Left ventricle myocardium inferior (tissue), 1 donor: ENCODE measurements around the gene FAM89A. TPM values are rescaled to one million over a fixed set of nuclear protein-coding genes. Genes with fewer than 3 reads are reported as not detected.

Source experiments
- DNase-seq: peaks from one replicate; pipeline ENCODE4 v3.0.0-alpha.2; 2020
- H3K27ac ChIP-seq: fragments of 200-600 bp; replicated peaks from 2 replicates; pipeline ENCODE4 v1.8.0; 2021
- H3K27me3 ChIP-seq: fragments of 200-600 bp; 2 replicates; pipeline ENCODE4 v1.8.0; 2021; ENCODE audit warnings: low read depth
- H3K36me3 ChIP-seq: fragments of 200-600 bp; 2 replicates; pipeline ENCODE4 v1.8.0; 2021
- H3K4me1 ChIP-seq: fragments of 200-600 bp; 2 replicates; pipeline ENCODE4 v1.8.0; 2021
- H3K4me3 ChIP-seq: fragments of 200-600 bp; 2 replicates; pipeline ENCODE4 v1.8.0; 2021; ENCODE audit warnings: mild to moderate bottlenecking, moderate library complexity
- H3K9me3 ChIP-seq: fragments of 200-600 bp; replicated peaks from 2 replicates; pipeline ENCODE4 v1.8.0; 2021
- intact Hi-C: fragments of 100-400 bp; cut with micrococcal nuclease; formaldehyde crosslinking; loops from one replicate; pipeline ENCODE4 v1.11.0; 2022
- total RNA-seq: library from RNA; stranded (reverse); fragmentation: NEBNext Ultra II Directional; extraction: Animal tissue kit (Norgen Biotek cat#: 25700); gene quantifications from one replicate; pipeline ENCODE4 v1.2.1, GENCODE V29; 2021
- TF ChIP-seq, protein P1 (sequence below): fragments of 200-600 bp; IDR thresholded peaks from 2 replicates; pipeline ENCODE4 v1.8.0; 2021; ENCODE audit warnings: antibody characterized with exemption, mild to moderate bottlenecking, borderline replicate concordance
- donor health status: DM: no; HTN: yes; CAD: no; lungs with severe emphysema.

FAM89A gene
- total RNA-seq, 1 donor from 2014 or later: 6.5 TPM

DNA sequence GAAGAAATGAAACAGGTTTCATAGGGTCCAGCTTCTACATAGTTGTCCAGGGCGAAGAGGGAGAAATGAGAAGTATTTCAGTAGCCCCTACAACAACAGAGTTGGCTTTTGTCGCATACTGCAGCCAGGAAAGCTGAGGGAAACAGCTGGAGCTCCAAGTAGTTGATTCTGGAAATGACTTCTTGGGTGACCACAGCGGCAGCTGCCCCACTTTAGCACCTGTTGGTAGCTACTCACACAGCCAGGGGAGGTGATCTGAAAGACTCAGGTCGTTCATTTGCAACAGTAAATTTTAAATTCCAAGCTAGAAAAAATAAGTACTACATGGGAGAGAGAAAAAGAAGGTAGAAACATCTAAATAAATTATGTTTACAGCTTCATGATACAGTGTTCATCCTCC lies 63.7 kb downstream of the FAM89A start:
- H3K36me3 ChIP-seq: peaks cover 12% of the 10 kb centered on the region
- TF ChIP-seq, protein P1, sequence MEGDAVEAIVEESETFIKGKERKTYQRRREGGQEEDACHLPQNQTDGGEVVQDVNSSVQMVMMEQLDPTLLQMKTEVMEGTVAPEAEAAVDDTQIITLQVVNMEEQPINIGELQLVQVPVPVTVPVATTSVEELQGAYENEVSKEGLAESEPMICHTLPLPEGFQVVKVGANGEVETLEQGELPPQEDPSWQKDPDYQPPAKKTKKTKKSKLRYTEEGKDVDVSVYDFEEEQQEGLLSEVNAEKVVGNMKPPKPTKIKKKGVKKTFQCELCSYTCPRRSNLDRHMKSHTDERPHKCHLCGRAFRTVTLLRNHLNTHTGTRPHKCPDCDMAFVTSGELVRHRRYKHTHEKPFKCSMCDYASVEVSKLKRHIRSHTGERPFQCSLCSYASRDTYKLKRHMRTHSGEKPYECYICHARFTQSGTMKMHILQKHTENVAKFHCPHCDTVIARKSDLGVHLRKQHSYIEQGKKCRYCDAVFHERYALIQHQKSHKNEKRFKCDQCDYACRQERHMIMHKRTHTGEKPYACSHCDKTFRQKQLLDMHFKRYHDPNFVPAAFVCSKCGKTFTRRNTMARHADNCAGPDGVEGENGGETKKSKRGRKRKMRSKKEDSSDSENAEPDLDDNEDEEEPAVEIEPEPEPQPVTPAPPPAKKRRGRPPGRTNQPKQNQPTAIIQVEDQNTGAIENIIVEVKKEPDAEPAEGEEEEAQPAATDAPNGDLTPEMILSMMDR: no peak
- no peaks in the 10 kb centered on the region for H3K9me3 ChIP-seq
- intact Hi-C loops: no loop called here
- H3K27me3 ChIP-seq: no peaks in the 10 kb centered on the region
- no peak overlapping the region for H3K4me3 ChIP-seq
- H3K27ac ChIP-seq: no peak overlapping the region
- no peak for DNase-seq
- H3K4me1 ChIP-seq: peaks cover 37% of the 10 kb centered on the region

DNA sequence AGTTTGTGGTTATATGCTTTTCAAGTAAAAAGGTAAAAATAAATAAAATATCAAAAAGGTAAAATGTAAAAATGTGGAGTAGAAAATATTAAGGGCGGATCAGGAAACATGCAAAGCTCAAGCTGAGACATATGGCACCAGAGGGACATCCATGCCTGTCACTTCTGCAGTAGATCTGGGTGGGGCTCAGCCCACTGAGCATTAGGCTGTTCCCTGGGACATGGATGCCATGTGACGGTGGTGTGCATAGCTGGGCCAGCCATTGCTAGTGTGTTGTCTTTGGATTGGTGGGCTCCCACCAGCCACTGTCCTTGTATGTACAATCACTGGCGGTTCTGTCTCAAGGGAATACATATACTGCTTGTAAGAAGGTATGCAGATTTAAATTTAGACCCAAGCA lies 64.4 kb downstream of the FAM89A start:
- Histone ChIP-seq H3K27me3 (no peaks in the 10 kb centered on the region), H3K36me3 (peaks cover 6% of the 10 kb centered on the region), H3K4me1 (peaks cover 37% of the 10 kb centered on the region), H3K27ac (no peak overlapping the region), H3K9me3 (no peaks in the 10 kb centered on the region), H3K4me3 (no peak overlapping the region)
- intact Hi-C loops: no loop called here
- TF ChIP-seq, protein P1: no peak
- DNase-seq: no peak

DNA sequence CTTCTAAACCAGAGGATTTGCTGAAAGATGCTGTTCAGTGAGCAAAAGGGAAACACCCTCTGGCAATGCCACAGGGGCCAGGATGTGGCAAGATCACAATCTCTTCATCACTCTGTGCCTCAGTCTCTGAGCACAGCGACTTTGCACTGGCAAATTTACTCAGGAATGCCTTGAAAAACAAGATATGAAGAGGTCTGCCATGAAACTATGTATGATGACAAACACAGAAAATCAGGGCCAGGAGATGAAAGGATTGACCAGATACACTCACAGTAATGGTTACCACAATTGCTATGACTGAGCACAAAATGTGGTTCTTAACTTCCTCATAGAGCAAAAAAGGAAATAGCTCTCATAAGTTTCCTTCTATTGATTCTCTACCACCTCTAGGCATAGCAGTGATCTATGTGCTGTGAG lies 67.2 kb downstream of the FAM89A start:
- peaks cover 18% of the 10 kb centered on the region for H3K4me1 ChIP-seq
- no peak for DNase-seq
- no peak overlapping the region for H3K27ac ChIP-seq
- TF ChIP-seq, protein P1: no peak
- H3K9me3 ChIP-seq: no peaks in the 10 kb centered on the region
- intact Hi-C loops: no loop called here
- H3K4me3 ChIP-seq: no peak overlapping the region
- peaks cover 6% of the 10 kb centered on the region for H3K36me3 ChIP-seq
- H3K27me3 ChIP-seq: no peaks in the 10 kb centered on the region

DNA sequence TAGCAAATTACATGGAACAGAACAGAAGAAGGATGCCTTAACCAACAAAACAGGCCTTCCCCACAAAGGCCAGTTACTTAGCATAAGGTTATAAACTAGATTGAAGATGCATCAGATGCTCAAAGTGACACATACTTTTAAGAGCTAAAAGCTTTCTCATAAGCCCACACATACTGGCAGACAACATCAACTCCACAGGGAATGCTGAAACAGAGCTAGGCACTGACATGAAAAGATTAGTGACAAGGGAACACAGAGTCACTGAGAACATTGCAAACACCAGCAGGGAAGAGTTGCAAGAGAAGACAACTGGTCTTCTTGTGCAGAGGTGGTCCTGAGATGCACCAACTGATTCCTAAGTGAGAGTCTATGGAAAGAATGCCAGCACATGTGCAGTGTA lies 68.3 kb downstream of the FAM89A start:
- Histone ChIP-seq H3K9me3 (no peaks in the 10 kb centered on the region), H3K27ac (no peak overlapping the region), H3K4me3 (no peak overlapping the region), H3K27me3 (no peaks in the 10 kb centered on the region), H3K36me3 (peaks cover 6% of the 10 kb centered on the region), H3K4me1 (peaks cover 7% of the 10 kb centered on the region)
- TF ChIP-seq, protein P1: no peak
- intact Hi-C loops: no loop called here
- DNase-seq: no peak

DNA sequence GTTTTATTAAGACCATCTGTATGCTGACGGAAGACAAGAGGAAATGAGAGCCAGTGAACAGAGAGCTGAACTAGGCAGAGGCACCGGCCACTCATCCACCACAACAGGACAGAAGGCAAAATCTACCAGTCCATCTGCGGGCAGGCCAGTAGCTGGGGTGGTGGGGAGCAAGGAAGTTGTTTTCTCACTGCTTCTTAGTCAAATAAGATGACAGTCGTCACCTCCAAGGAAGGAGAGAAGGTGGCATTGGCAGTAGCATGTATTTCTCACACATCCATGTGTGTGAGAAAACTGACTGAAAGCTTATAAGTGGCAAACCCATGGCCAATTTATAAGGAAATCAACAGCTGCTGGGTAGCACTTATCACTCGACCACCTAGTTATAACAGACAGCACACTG lies 69.6 kb downstream of the FAM89A start:
- intact Hi-C loops: no loop called here
- H3K27ac ChIP-seq: no peak overlapping the region
- H3K4me3 ChIP-seq: no peak overlapping the region
- H3K4me1 ChIP-seq: no peaks in the 10 kb centered on the region
- H3K27me3 ChIP-seq: no peaks in the 10 kb centered on the region
- TF ChIP-seq, protein P1: no peak
- H3K9me3 ChIP-seq: no peaks in the 10 kb centered on the region
- H3K36me3 ChIP-seq: no peaks in the 10 kb centered on the region
- DNase-seq: no peak

Other genes with a start within 250 kb of the FAM89A start
- gene C1orf198, start 171.7 kb downstream of the FAM89A start, total RNA-seq: 32.7 TPM
- gene TTC13, start 61.4 kb downstream of the FAM89A start, total RNA-seq: 6.7 TPM
- gene ARV1, start 61.2 kb downstream of the FAM89A start, total RNA-seq: 19.3 TPM
- 0.08 TPM for gene TRIM67, start 121.8 kb upstream of the FAM89A start, total RNA-seq
- gene GNPAT, start 201.0 kb upstream of the FAM89A start, total RNA-seq: 56.7 TPM